ENCODE results near the gene WDR93. TPM values are rescaled to one million over a fixed set of nuclear protein-coding genes. Genes with fewer than 3 reads are reported as not detected.

The WDR93 gene
- 0.17 TPM in 1 of 2 replicates, not detected in the other for total RNA-seq (2014; rRNA removed; shearing (Covaris generic))

DNA sequence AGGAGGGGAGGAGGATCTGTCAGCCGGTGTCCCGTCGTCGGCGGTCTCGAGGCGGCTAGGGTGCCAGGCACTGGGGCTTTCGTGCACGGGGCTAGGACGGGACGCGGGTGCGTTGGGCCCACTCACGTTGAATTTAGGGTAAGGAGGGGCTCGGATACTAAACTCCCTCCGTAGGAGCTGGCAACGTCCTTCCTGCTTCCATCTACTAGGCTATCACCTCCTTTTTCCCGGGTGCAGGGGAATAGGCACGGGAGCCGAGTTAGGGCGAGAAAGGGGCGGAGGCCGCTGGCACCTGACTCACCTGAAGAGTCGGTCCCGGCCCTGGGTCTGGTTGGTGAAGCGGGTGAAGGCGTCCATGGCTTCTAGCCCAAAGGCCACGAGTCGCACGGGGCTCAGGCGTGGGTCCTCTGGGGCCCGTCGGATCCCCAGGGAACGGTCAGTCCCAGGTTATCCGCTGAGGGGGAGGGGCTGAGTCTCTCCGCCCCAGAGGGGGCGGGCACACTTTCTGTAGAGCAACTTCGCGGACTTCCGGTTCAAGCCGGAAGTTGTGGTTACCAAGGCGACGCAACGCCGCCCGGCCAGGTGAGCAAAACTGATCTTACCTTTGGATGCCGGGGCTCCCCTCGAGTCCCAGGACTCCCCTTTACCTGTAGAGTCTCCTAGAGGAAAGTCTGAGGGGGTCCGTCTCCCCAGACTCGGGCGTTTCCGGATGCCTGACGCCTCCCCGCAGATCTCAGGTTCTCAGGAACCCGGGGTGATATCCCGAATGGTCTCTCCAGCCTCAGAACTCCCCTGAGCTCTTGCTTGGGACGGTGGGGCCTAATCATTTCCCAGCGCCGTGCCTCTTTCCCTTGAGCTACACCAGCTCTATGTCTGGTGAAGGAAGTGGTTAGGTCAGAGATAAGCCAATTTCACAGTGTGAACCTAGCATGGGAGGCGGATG, at the start of gene WDR93, which contains the start of gene PEX11A:
TSS of gene WDR93 (plus strand) at position 536 of the 943 bp plus-strand sequence. CDS start 10,936 bp downstream, outside the sequence.
TSS of gene PEX11A (minus strand) at position 479 of the 943 bp plus-strand sequence. CDS start at position 357, 122 bp downstream.
- peak; percentile 49 for DNase-seq (ENCODE audit: low spot score)

DNA sequence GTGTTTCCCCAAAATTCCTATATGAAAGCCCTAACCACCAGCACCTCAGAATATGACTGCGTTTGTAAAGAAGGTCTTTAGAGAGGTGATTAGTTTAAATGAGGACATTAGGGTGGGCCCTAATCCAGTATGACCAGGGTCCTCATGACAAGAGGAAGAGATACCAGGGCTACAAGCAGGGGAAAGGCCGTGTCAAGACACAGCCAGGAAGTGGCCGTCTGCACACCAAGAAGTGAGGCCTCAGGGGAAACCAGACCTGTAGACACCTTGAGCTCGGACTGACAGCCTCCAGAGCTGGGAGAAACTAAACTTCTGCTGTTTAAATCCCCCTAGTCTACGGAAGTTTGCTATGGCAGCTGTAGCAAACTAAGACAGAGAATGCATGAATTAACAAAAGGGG, 49.6 kb upstream of the WDR93 start:
- no peak for DNase-seq (ENCODE audit: low spot score)

DNA sequence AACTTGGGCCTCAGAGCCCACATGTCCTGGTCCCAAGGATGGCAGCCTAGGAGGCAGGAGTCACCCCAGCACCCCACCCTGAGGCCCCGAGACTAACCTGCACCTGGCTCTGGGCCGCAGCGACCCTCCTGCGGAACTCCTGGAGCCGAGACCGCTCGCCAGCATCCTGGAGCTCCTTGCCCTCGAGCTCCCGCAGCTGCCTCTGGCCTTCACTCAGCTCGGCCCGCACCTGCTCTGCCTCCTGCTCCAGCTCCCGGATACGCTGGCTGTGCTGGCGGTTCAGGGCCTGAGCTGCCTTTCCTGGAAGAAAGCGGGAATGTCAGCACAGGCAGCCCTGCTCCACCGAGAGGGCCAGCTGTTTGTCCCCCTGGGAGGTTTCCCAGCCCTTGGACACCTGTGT, 48.5 kb upstream of the WDR93 start:
- no peak for DNase-seq (ENCODE audit: low spot score)

DNA sequence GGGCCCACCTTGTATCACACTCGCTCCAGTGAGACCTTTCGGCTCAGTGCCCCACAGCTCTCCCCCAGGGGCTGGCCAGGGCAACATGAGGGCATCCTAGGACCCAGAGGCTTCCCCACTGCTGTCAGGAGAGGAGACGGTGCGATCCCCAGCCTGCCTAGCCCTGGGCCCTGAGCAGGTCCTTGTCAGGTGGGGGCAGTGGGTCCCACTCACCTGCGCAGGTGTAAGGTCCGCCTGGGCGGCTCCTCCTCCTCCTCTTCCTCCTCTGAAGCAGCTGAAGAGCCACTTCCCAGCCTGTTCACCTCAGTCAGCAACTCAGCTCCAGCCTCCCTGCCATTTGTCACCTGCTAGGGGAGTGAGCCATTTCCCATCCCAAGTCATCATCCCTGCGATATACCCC, 44.9 kb upstream of the WDR93 start:
- DNase-seq (ENCODE audit: low spot score), result no peak

DNA sequence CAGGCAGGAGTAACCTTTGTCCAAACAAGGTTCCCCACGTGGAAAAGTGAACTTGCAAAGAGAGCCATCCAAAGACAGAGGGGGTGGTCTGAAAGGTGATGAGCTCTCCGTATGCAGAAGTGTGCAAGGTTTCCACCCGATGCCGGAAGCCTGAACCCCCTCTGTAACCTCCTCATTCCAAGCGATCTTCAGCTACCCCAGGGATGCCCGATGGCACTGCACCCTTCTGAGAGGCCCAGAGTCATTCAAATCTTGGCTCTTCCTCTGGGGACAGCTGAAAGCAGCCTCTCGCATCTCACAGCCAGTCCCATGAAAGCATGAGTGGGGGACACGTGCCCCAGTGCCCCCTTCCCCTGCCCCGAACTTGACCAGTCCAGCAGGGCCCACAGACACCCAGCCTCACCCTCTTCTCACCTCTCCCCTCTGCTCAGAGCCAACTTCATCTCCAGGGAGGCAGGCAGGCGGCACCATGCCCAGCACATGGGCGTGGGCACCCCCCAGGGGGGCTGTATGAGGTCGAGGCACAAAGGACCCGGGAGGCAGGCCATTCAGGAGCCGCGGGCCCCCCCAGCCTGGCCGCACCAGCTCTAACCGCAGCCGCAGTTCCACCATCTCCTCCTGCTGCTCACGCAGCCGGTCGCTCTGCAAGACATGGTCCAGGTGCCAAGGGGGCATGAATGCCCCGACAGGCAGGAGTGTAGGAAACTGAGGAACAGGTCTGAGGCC, 44.0 kb upstream of the WDR93 start:
- no peak for DNase-seq (ENCODE audit: low spot score)

DNA sequence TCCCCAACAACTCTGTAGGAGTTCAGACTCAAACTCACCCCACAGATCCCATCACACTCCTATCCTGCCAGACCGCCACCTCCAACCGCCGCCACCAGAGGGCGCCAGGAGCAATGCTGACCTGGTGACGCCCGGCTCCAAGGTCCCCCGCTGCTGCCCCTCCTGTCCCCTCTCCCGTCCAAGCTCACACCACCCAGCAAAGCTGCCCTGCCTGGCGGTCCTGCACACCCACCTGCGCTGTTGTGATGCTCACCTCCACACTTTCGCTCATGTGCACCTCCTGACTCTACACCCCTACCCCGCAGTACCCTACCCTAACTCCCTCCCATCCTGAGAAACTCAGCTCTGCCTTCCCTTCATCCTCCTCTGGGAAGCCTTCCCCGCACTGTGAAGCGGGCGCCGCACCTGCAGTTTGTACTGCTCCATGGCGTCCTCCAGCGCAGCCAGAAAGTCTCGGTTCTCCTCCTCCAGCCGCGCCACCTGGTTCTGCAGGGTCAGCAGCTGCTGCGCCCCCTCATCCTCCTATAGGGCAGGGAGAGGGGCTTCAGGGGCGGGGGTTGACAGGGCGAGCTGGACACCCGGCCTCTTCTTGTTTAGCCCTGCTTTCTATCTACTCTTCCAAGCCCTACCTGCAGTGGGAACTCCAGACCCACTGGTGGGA, 43.3 kb upstream of the WDR93 start:
- peak; percentile 48 for DNase-seq (ENCODE audit: low spot score)

DNA sequence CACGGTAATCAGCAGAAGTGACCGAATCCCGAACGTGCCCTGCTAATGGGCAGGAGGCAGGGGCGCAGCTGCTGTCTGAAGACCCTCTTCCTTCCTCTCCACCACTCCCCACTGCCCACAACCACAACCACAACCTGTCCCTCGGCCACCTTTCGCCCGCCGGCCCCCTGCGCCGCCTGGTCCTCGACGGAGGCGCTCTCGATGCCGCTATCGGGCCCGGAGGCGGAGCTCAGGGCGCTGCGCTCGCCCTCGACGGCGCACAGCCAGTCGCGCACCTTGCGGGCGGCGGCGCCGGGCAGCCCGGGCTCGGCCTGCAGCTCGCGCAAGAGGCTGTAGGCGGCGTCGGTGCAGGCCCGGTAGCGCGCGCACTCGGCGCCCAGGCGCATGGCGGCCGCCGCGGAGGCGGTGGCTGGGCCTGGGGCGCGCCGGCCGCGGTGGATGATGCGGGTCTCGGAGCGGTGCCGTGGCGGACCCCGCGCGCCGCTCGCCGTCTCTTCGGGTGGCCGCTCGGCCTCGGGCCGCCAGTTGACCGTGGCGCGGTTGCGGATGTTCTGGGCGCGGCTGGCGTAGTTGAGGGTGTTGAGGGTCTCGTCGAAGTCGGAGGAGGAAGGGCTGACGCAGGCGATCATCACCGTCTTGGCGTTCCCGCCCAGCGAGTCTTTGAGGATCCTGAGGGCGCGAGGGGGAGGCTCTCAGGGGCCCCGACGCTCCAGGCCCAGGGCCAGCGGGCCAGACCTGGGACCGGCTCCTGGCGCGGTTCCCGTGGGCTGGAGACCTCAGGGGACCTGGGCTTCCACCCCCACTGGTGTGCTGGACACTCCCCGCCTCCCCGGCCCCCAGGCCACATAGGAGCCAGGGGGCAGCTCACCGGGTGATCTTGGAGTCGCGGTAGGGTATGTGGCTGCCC, 42.3 kb upstream of the WDR93 start:
- DNase-seq (ENCODE audit: low spot score), result no peak

DNA sequence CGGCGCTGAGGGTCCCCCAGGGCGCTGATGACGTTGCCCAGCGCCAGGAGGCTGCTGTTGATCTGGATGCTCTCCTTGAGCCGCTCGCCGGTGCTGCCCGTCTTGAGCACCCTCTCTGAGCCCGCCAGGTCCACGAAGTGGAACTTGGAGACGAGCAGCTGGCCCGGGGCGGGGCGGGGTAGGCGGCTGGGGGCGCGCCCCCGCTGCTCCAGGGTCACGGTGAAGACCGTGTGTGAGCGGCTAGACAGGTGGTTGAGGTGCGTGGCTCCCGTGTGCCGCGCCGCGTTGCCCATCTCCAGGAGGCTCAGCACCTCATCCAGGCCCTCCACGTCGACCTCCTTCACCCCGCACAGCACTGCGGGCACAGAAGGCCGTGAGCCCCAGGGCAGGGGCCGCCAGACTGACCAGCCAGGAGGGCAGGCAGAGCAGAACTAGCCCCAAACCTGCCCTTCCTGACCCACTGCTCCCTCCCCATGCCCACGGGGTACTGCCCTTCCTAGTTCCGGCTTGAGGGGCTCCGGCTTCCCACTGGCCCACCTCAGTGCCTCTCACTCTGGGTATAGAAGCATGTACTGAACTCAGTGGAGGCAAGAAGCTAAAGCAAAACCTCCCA, 41.5 kb upstream of the WDR93 start:
- DNase-seq (ENCODE audit: low spot score), result no peak

DNA sequence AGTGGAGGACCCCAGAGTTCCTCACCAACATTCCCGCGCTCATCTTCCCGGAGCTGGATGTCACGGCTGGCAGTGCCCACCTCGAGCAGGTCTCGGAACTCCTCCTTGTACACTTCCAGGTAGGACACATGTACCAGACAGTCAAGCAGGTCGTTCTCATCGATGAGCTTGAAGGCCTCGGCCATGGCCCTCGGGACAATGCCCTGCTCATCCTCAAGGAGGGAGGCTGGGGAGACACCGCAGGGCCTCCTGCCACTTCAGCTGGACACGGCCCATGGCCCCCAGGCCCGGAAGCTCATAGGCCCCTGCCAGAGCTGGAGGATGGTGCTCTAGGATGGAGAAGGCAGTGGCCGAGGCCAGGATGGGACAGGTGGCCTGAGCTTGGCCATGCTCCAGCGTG, 40.9 kb upstream of the WDR93 start:
- no peak for DNase-seq (ENCODE audit: low spot score)

DNA sequence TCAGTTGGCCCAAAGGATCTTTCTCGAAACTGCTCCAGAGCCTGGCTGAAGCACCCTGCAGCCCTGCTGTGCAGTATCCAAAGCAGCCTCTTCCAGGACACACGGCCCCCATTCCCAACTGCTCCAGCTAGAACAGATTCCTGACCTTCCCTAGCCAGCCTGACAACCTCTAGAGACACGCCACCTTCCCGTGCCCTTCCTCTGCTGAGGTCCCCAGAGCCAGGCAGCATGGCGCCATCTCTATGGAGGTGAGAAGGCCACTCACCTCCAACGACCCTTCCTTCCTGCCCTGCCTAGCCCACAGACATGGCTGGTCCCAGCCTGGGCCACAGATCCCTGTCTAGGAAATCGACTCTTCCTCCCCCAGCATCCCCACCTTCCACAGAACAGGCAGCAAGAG, 38.5 kb upstream of the WDR93 start:
- no peak for DNase-seq (ENCODE audit: low spot score)

DNA sequence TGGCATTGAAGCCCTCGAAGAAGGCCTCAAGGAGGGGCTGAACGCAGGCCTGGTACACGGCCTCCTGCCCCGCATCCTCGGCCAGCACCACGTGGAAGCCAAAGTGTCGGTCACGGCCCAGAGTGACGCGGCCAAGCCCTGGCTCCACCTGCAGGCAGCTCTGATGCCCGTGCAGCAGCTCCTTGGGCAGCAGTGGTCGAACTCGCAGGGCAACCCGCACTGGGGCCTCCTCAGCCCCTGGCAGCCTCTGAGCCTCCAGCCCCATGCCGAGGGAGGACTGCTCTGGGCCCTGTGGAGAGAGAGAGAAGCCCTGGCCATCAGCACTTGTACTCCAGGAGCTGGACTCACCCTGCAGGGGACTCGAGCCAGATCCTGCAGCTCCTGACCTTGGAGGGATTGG, 37.9 kb upstream of the WDR93 start:
- DNase-seq (ENCODE audit: low spot score), result no peak

DNA sequence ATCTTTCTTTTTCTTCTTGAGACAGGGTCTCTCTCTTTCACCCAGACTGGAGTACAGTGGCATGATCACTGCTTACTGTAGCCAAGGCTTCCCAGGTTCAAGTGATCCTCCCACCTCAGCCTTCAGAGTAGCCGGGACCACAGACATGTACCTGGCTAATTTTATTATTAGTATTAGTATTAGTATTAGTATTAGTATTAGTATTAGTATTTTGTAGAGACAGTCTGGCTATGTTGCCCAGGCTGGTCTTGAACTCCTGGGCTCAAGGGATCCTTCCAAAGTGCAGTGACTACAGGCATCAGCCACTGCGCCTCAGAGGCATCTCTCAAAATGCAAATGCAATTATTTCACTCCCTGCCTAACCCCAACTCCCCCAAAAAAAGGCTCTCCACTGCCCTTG, 37.0 kb upstream of the WDR93 start:
- DNase-seq (ENCODE audit: low spot score), result no peak

DNA sequence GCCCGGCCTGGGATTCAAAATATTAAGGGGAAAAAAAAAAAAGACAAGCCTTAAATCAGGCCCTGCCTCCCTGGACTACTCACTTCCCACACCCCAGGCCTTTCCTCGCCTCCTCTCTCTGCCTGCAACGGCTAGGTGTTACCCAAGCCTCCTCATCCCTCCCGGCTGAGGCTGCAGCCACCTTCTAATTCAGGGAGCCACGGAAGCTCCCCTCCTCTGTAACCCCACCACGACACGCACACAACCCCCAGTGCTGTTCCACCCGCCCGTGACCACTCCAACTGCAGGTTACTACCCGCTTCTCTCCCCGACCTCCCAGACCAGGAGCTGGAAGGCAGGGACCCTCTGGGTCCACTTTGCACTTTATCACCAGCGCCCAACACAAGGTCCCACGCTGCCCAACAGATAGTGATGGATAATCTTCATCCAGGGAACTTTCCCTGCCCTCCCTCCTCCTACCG, 36.3 kb upstream of the WDR93 start:
- DNase-seq (ENCODE audit: low spot score), result no peak

DNA sequence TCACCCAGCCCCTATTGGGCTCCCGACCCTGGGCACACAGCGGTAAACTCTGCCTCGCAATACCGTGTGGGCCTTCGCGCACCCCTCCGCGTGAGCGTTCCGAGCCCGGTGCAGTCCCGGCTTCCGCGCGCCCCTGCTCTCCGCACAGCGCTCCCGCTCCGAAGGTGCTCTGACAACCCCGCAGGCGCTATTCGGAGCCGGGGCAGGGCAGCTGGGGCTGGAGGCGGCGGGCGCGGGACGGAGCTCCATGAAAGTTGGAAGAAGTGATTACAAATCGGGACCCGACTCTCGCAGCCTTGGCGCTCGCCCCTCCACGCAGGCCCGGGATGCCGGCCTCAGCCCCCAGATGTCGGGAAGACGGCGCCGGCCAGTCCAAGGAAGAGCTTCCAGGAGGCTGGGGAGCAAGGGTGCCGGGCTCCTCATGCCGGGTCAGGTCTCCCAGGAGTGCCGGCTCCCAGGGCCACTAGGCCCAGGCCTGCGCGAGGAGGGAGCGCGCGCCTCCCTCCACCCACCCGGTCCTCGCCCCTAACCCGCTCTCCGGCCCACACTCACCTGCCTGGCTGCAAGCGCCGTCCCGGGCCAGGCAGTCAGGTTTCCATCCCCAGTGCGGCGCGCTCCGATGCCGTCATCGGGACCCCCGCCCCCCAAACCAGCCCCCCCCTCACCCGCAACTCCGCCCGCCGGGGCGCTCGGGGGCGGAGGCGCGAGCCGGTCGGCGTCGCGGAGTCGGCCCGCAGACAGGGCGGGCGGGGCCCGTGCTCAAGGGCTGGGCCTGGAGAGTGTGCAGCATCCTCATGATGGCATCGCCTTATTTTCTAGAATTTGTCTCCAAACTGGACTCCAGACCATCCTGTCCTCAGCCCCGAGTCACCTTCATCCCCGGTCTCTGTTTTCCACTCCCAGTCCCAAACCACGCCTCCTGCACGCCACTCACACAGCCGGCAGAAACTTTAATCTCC, 35.5 kb upstream of the WDR93 start, which contains the start of gene KIF7:
TSS of gene KIF7 (minus strand) at position 621 of the 959 bp plus-strand sequence. CDS start 2,537 bp downstream, outside the sequence.
- no peak for DNase-seq (ENCODE audit: low spot score)

DNA sequence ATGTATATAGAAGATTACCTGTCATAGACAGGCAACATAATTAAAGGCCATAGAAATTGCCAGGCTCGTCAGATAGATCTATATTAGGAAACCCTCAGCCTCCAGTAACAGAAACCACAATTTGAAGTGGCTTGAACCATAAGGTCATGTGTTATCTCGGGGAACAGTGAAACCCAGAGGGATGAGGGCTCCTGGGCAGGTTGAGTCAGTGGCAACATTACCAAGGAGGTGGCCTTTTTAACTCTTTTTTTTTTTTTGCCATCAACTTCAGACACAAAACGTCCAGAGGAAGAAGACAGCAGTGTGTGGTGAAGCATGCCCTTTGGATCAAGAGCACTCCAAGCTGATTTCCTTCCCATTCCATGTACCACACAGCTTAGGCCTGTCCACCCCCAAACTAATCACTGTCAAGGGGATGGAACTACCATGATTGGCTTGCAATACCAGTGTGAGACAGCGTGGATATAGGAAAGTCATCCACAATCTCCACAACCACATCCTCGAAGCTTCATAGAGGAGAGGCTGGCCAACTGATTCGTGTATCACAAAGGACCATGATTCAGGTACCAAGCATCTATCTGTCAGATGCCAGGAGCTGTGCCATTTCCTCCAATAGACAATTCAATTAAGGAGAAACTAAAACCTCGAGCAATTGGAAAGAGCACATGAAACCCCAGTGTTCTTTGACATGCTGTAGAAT, 34.3 kb upstream of the WDR93 start:
- peak; percentile 57 for DNase-seq (ENCODE audit: low spot score)

DNA sequence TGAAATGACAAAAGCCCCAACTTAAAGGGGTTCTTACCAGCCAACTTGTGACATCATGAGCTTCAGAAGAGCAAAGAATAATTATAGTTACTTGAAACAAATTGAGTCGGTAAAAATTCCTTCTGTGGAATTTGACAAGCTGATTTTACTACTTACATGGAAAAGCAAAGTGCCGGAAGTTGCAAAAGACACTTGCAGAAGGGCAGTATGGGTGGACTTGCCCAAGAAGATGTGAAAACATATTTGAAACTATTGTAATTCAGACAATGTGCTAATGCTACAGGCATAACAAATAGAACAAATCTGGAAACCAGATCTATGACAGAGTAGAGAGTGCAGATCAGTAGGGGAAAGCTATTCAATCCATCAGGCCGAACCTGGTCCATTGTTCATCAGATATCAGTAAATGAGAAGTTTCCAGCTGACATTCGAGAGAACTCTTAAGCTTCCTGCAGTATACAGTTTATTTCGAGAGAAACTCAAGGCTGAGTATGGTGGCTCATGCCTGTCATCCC, 32.9 kb upstream of the WDR93 start:
- no peak for DNase-seq (ENCODE audit: low spot score)

DNA sequence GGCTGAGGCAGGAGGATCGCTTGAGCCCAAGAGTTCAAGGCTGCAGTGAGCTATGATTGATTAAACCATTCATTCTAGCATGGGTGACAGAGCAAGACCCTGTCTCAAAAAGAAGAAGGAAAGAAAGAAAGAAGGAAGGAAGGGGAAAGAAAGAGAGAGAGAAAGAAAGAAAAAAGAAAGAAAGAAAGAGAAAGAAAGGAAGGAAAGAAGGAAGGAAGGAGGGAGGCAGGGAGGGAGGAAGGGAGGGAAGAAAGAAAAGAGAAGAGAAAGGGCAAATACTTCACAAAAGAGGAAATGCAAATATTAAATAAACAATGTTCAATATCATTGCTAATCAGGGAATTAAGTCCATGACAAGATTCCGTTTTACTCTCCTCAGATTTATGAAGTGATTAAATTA, 31.3 kb upstream of the WDR93 start:
- no peak for DNase-seq (ENCODE audit: low spot score)

DNA sequence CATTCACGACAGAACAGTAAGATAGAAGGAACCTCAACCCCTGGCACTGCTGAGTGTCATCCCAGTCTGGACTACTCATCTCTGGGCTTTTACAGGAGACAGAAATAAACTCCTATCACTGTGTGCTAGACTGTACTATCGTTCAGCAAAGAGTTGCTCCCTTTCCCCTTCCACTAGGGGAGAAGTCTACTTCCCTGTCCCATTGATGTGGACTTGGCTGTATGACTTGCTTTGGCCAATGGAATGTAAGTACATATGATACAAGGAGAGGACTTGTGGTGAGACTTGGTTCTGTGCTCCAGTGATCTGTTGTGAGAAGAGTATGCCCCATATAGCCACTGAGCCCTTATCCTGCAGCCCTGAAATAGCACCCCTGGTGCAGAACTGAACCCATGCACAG, 30.1 kb upstream of the WDR93 start:
- DNase-seq (ENCODE audit: low spot score), result no peak

Measured in A172 (cell line).